Heart left ventricle (tissue), 13 donors: ENCODE results near the gene WIPF2.

ENCODE experiments used
- POLR2A ChIP-seq, 2 donors: fragments of 450-650 bp; IDR thresholded peaks; one replicate each; pipeline ENCODE4 v1.6.1; 2017; ENCODE audit warnings: antibody characterized with exemption in 2 of 2, mild to moderate bottlenecking in 2 of 2, moderate library complexity in 2 of 2
- TF ChIP-seq, protein P1 (sequence below), 12 donors: fragments of 200-600 bp; sonication (generic) in 4 of 12; IDR thresholded peaks; one replicate each; pipeline versions ENCODE4 v1.5.0 to v1.8.0; 2018 to 2022; ENCODE audit warnings: antibody characterized with exemption in 12 of 12, mild to moderate bottlenecking in 5 of 12
- donor health status: ischemic (EF 13 %, LVEDD 7.1; RV severe dilation, severe dysfunction).
- donor health status: DM: no; HTN: yes; CAD: no.
- donor health status: DM: no; HTN: no; CAD: no.
- donor health status: ischemic (EF 25% LVEDD 6.9; RV normal size, moderate dysfunction).
- donor health status: ischemic (EF 25% LVEDD 5.7; RV mildly dilated, moderate dysfunction).
- donor health status: ischemic (EF 35%, LVEDD 5.7; RV mildly dilated, moderate dysfunction).
- donor health status: nonischemic (EF 11% LVEDD 7.7; RV severe dilation, severe dysfunction).
- donor health status: DM: yes; HTN: yes; CAD: no.
- donor health status: PGD.
- donor health status: ischemic (EF 29% LVEDD 5.4; RV normal size, mild dysfunction).
- donor health status: nonischemic (EF 23%, LVEDD 6.1; RV moderate dilation, normal function).

DNA sequence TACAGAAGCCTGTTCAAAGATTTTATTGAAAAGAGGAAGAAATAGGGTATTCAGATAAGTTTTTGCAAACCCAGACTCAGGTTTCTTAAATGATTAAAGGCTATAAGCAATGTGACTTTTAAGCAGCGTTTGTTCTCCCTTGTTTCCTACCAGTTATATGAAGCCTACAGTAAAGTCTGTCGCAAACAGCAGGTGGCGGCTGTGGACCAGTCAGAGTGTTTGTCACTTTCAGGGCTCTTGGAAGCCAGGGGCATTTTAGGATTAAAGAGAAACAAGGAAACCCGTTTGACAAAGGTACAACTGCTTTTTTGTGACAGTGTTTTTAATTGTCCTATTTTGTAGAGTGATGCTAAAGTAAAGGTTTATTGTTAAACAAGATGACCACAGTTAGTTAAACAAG is 82.2 kb downstream of the WIPF2 start:
- TF ChIP-seq, protein P1, sequence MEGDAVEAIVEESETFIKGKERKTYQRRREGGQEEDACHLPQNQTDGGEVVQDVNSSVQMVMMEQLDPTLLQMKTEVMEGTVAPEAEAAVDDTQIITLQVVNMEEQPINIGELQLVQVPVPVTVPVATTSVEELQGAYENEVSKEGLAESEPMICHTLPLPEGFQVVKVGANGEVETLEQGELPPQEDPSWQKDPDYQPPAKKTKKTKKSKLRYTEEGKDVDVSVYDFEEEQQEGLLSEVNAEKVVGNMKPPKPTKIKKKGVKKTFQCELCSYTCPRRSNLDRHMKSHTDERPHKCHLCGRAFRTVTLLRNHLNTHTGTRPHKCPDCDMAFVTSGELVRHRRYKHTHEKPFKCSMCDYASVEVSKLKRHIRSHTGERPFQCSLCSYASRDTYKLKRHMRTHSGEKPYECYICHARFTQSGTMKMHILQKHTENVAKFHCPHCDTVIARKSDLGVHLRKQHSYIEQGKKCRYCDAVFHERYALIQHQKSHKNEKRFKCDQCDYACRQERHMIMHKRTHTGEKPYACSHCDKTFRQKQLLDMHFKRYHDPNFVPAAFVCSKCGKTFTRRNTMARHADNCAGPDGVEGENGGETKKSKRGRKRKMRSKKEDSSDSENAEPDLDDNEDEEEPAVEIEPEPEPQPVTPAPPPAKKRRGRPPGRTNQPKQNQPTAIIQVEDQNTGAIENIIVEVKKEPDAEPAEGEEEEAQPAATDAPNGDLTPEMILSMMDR (IDR thresholded peaks at IDR 0.05) = peak in 8 of 12 donors; percentile 5 to 49 (median 32)
- TF ChIP-seq POLR2A (IDR thresholded peaks at IDR 0.05) = no peak
